Activated CD4-positive, CD25-positive, alpha-beta regulatory T cell treated with anti-CD3 and anti-CD28 coated beads, Interleukin-2, amount 50 U/mL, for 72 hours (primary cell): Measurements from ENCODE around the gene TMEM108.

Experiments used
- DNase-seq: peaks from one replicate; pipeline ENCODE4 v3.0.0; 2021

The TMEM108 gene

DNA sequence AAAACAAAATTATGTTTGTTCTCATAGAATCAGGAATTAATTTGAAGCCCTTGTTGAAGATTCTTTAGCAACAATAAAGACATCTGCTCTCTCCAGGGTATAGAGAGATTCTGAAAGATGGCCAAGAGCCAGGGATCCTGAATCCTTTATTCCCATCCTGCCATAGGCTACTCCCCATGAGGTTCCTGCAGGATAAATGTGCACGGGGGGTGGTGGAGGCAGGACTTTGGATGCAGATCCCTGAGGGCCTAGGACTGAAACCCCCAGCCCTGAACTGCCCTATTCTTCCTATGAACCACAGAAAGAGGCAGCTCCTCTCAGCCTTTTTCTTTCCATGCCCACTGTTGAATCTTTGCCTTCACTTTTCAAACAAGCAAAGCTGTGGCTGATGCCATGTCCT, 17.1 kb downstream of the TMEM108 start:
- DNase-seq = no peak

DNA sequence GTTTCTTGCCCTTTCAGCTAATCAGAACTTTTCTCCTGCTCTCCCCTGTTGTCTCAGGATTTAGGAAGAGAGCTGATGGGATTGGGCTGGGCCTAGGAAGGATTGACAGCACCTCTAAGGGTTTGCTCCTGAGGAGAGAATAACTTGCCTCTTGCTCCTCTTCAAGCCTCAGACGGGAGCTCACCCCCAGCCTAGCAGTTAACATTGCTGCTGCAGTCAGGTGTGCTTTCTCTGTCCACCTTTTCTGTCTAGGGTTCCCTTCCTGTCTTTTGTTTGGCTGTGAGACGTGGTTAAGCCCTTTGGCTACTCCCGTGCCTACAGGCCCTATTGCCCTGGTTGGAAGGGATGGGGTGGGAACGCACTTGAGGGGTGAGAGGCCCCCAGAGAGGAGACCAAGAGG, 20.1 kb downstream of the TMEM108 start:
- DNase-seq = no peak

DNA sequence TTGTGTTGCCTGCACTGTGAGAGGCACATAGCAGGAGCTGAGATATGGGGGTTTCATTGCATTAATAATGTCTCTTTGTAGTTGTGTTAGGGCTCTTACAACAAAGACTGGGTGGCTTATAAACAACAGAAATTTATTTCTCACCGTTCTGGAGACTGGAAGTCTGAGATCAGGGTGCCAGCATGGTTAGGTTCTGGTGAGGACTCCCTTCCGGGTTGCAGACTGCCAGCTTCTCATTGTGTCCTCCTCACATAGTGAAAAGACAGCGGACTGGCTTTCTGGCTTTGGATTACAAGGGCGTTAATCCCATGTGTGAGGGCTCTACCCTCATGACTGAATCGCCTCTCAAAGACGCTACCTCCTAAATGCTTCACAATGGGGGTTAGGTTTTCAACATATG, 20.6 kb downstream of the TMEM108 start:
- no peak for DNase-seq

DNA sequence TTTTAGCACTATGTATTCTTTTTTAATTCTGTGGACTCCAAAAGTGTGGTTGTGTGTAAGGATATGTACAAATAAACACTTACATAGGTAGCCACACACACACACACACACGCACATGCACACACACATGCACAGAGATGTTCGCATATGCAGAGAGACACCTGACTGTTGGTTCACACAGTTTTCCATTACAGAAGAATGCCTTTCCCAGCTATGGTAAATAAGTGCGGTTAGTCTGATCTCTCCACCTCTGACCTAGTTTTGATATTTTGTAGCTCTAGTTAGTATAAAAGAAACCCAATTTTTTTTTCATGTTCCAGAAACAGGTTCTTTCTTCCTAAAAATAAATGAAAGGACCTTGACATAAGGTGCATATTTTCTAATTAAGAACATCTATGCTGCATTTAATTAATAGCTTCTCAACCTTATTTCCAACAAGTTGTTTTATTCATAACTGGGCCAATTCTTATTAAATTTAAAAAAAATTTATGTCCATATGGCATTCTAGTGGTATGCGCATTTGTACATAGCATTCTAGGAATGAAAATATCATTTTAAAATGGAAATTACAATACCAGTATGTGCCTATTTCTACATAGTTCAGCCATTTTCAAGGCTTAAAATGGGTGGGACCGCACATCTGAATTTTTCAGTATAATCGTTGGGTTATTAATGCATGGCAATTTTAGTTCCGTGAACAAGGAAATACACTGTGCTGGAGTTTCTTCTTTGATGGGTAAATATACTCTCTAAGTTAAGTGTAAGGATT, 27.2 kb downstream of the TMEM108 start:
- DNase-seq = no peak

DNA sequence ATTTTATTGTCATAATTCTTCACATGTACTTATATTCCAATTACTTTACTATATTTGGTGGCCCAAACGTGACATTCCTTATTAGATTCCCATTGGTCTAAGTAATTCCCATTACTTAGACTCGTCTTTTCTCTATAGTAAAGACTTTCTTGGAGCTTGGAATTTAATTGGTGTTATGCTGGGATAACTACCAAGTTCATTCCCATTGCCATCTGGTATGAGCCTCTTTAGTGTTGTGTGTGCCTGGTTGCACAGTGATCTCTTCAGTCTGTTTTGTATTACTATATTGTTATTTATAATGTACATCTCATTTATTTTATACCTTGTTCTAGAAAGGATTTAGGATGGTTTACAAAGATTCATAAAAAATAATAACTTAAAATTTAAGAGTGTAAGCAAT, 27.8 kb downstream of the TMEM108 start:
- no peak for DNase-seq

DNA sequence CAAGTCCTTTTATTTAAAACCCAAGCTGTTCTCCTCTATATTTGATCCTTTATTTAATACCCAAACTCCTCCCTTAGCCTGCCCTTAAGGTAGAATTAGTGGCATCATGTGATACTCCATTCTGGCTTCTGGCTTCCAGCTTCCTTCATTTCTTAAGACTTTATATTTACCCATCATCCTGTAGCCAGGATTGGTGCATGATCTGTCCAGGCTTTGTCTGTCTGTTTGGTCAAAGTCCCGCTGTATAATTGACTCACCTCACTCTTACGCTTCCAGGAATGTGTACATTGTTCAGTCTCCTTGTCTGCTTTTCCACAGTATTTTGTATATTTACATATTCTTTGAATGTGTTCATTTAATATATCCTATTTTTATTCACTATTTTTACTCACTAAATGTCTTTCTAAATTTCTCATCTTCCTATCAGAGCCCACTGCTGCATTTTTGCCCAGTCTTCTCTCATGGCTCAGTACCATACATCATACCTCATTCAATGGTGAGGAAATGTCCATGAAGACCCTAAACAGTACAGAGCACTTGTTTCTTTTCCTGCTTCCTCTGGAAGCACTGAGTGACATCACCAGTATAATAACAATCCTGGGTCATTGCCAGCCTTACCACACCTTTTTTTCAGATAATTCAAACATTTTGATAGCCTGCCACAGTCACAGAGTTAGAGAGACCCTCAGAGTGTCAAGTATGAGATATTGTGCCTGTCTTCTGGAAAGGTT, 31.5 kb downstream of the TMEM108 start:
- no peak for DNase-seq

DNA sequence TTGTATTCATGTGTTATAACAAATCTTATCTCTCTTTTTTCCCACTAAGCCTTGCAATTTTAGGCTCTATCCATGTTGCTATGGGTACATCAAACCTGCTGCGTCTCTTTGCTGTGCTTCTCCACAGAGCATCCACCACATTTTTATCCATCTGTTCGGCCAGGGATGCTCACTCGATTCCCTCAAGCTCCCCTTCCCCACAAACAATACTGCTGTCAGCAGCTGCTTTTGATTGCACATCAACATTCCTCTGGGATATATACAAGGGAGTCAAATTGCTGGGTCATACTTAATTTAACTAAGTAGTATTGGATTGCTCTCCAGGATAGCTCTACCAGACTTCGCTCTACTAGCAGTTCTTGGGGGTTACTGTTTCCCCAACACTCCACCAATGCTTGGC, 36.8 kb downstream of the TMEM108 start:
- no peak for DNase-seq

DNA sequence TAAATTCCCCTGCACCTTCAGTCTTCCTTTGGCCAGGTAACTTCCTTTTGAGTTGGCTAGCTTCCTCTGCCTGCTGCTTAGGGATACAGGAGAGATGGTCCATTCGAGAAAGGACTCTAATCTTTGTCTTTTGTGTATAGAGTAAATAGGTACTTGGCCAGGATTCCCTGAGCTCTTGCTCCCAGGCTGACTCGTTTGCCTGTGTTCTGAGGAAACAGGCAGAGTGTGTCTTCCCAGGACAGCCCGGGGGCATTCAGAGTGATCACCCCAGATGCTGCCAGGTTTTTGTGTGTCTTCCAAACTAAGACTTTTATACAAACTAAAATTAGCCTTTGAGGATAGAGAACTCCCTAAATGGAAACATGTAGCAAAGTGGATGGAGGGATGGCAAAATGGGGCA, 39.5 kb downstream of the TMEM108 start:
- DNase-seq = no peak

DNA sequence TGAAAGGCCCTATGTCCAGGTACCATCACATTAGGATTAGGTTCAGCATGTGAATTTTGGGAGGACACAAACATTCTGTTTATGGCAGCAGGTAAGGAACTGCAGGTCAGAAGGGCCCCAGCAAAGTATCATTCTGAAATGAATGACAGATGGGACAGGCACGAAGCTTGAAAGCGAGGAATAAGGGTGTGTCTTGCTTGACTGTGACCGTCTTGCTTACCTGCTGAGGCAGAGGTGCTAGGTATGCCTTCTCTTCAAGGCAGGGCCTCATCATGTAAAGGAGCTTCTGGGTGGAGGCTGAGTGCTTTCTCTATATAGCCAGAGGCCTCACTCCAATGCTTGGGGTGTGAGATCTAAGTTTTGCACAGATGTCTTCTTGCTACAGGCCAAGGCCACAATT, 41.4 kb downstream of the TMEM108 start:
- no peak for DNase-seq

DNA sequence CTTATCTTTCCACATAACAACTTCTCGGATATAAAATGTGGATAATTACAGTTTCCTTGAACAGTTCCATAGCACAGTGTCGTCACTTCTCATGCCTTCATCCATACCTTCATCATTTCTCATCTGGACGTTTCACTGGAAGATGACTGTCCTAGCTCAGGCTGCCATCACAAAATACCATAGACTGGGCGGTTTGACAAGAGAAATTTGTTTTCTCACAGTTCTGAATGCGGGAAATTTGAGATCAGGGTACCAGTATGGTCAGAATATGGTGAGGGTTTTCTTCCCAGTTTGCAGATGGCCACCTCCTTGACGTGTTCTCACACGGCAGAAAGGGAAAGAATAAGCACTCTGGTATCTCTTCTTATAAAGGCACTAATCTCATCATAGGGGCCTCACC, 42.8 kb downstream of the TMEM108 start:
- DNase-seq = no peak

DNA sequence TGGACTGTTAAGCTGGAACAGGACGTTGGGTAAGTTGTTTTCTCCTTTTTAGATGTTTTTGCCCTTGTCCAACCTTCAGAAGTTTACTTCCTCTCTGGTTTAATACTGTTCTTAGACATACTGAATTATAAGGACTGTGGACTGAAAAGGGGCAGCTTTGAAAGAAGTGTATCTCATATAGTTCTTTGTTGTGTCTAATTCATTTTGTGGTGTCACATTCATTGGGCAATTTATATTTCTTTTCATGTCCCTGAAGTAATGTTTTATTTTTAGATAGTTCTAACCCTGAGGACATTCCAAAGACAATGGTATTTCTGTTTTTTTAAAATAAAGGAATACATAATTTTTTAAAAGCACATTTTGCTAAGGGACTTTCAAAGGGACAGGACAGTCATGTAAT, 45.2 kb downstream of the TMEM108 start:
- DNase-seq = no peak

DNA sequence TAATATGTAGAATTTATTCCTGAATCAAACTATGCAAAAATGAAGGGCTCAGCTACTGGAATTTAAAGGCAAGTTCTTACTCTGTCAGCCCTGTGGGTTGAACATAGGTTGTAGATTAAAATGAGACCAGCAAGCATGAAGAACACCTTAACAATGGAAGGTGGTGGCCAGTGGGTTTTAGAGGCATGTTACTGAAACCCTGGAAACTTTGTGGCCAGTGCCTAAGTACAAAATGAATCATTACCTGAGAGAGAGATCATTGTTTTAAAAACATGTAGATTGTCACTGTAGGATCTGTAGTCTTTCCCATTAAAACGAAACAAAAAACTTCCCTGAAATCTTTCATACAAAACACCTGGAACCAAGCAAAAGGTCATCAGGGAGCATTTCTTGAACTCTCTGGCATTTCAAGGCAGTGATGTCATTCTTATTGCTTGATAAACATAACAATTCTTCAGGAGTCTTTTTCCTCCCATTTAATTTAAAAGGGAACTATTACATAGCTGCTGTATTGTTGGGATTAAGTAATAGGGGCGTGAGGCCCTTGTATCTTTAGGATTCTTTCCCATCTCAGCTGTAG, 51.8 kb downstream of the TMEM108 start:
- no peak for DNase-seq

DNA sequence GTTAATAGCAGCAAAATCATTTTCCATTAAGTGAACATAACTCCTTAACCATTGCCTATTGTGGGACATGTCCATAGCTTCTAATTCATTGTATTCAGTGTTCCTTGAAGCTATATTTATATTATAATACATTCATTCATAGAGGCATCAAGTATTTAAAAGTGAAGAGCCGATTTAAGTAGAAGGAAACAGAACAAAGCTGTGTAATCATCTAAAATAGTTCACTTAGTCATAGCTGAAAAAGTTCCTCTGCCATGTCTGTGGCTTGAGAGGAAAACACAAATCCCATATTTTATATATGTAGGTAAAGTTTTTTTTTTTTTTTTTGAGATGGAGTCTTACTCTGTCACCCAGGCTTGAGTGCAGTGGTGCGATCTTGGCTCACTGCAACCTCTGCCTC, 54.5 kb downstream of the TMEM108 start:
- no peak for DNase-seq

DNA sequence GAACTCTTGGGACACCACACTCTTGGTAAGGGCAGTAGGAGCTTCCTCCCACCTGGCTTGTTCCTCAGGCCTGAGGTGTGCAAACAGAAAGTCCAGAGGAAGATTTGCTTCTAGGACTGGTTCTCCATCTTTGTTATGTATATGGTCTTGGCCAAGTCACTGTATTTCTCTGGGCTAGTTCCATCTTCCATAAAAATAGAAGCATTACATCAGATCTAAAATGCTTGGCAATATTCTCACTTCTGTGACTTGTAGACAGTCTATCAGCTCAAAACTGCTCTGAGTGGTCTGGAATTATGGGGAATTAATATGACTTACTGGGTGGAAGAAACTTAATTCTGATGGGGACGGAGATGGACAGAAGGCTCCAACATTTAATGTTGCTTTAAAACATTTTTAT, 55.2 kb downstream of the TMEM108 start:
- no peak for DNase-seq

DNA sequence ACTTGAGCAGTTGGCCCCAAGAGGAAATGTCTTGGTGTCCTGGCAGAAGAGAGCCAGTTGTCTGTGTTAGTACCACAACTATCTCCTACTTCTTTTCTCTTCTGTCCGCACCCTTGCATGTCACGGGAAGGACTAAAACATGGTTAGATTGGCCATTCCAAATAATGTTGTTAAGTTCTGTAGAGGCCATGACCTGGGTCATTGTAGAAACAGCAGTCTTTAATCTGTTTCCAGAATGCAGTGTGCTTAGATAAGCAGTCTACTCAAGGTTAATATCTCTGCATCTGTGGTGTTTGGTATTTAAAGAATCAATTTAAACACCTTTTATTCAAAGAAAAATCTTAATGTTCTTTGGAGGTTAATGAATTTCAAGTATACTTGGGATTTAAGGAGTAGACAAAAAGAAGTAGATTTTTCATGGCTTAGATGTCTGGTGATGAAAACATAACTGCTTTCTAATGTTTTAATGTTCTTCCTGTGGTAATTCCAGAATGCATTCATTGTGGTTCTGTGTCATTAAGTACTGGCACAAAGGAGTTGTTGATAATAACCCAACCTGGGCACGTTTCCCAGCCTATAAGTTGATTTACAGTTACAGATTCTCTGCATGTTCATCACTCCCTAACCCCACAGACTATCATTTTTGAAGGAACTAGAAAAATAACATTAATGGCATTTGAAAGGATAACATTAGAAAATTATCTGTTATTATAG, 58.9 kb downstream of the TMEM108 start:
- no peak for DNase-seq

DNA sequence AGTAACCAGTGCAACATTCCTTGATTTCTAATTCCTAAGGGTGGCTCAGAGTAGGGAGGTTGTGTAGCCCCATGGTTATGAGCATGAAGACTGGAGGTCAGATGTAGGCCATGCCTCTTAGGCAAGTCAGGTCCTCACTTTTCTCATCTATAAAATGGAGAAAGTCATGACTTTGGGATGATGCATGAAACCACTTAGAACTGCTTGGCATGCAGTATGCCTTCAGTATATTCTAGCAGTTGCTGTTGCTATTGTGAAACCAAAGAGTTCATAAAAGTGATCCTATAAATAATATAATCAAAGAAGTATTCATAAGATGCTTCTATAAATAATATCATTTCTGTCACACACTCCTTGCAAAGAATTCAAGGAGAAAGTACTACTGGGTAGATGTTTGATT, 65.5 kb downstream of the TMEM108 start:
- DNase-seq = no peak

DNA sequence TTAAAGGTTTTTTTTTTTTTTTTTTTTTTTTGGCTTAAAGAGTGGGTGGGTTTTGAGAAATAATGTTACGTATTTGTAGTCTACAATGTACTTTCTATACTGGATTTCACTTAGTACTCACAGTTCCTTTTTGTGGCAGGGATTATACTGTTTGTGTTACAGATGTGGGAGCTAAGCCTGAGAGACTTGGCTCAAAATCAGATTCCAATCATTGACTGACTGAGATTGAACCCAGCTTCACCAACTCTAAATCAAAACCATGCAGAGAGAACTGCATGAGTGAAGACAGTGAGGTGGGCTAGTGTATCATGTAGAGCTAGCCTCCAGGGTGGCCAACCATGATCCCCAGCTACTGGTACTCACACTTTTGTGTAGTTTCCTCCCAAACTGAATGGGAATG, 68.0 kb downstream of the TMEM108 start:
- DNase-seq = no peak

DNA sequence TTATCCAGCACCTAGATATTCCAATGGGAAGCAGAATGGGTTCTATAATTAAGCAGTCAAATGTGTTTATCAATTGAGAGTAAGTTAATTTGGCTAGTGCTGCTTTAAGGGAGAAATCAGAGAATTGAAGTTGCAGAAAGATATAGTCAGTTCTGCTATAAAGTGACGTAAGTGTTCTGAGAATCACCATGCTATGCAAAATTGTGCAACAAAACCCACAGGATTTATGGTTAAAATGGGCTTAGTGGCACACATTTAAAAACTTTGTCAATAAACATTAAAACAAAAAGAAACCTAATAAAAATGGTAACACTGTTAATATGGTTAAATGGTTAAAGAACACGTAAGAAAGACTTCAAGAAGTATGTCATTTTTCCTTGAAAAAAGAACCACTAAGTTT, 74.5 kb downstream of the TMEM108 start:
- DNase-seq = no peak

DNA sequence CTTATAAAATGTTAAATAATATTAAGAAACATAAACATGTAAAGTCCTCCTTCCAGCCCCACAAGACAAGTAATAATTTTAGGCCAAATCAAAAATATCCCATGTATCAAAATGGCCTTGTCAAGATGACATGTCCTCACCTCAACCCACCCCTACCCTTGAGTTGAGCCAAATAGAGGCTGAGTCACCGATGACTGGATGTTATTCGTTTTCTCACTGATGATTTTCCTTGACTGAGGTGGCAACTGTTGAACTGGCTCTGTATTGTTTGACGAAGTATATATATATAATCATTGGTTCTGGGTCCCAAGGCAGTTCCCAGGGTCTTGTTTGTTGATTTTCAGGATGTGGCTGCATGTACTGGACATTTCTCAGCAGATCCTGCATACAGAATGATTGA, 75.3 kb downstream of the TMEM108 start:
- no peak for DNase-seq

DNA sequence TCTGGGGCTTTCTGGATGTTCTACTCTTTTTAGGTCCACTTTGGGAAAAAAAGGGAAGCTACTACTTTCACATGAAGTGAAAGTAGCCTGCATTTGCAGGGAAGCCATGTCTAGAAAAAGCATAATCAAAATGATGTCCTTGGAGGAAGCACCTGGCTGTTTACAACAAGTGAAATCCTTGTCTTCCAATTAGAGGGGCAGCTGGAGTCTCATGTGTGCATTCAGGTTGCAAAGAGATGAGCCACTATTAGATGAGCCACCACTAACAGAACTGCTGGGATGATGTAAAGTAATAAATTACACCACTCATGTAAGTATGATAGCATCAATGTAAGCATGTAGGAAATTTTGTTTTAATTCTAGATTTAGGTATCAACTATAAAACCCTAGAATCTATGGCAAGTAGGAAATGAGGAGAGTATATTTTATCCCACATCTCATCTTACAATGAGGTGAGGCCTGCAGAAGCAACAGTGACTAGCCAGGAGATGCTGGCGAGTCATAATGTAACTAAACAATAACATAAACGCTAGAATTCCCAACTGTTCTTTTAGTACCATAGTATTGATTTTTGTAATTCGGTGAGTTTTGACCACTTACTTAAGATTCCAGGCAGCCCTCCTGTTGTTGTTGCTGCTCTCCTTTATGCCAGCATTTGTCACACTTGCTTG, 75.9 kb downstream of the TMEM108 start:
- DNase-seq = no peak

DNA sequence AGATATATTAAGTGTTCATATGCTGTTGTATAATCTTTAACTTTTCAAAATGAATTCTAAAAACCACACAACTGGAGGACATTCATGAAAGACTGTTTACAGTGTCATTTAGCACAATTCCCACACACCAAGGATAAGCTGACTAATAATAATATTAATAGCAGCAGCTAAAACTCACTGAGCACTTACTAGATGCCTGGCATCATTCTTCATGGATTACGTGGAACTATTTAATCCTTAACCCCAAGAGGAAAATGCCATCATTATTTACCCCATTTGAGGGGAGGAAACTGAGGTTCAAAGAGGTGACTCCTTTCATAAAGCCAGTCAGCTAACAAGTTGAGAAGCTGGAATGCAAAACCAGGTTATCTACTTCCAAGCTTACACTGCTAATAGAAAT, 77.0 kb downstream of the TMEM108 start:
- no peak for DNase-seq

DNA sequence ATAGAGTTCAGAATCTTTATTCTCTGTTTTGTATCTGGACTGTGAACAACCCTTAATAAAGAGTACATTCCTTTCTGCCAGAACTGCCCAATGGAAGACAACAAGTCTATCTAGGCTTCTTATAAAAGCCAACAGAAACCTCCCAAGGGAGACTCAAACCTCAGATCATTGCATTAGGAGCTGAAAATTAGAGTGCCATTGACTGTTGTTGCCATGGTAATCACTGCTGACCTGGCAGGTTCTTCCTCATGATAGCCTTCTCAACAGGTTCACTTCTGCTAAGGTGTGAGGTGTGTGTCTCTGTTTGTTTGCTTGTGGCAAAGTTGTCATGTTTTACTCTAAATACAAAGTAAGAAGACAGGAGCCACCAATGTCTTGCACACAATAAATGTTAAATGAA, 79.2 kb downstream of the TMEM108 start:
- DNase-seq = no peak

DNA sequence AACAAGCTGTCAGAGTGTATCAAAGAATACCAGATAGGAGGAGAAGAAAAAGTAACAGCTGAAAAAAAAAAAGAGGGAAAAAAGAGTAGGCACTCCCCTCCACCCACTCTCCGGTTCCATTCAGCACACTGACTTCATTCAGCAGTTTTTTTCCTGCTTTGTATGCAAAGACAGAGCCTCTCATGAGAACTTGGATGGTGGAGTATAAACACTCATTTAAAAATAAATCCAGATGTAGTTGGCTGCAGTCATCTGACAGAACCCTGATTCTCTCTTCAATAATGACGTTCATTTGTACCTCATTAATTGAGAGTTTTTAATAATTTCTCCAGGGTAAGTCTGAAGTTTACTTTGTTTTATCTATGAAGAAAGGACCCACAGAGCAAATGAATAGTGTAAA, 81.0 kb downstream of the TMEM108 start:
- no peak for DNase-seq
